SU-DHL-6 (cell line): Measurements from ENCODE around the gene C1QB.

Source experiments
- CTCF ChIP-seq: fragments of 200-600 bp; sonication (generic); IDR thresholded peaks from one replicate; pipeline ENCODE4 v1.5.1; 2017; ENCODE audit warnings: antibody characterized with exemption, mild to moderate bottlenecking, low read length, moderate library complexity; ENCODE audit not compliant: insufficient read depth, poor library complexity, severe bottlenecking
- EZH2phosphoT487 ChIP-seq: fragments of 200-600 bp; sonication (generic), shearing (Covaris generic); conservative IDR thresholded peaks from 2 replicates; pipeline ENCODE4 v1.6.1; 2018; ENCODE audit warnings: mild to moderate bottlenecking, antibody characterized with exemption, low read length, moderate library complexity, mixed read lengths

- TF ChIP-seq CTCF (no peak), EZH2phosphoT487 (no peak)
Measured at GRCh38 chr1:22636353-22636752, 16.7 kb upstream of the C1QB start, which contains the start of gene C1QA.
